ENCODE data around the gene LCN1.

Gene LCN1

GRCh38 chr9:135489188-135489906, 31.9 kb upstream of the LCN1 start:
- DNase-seq, result no peak

DNA sequence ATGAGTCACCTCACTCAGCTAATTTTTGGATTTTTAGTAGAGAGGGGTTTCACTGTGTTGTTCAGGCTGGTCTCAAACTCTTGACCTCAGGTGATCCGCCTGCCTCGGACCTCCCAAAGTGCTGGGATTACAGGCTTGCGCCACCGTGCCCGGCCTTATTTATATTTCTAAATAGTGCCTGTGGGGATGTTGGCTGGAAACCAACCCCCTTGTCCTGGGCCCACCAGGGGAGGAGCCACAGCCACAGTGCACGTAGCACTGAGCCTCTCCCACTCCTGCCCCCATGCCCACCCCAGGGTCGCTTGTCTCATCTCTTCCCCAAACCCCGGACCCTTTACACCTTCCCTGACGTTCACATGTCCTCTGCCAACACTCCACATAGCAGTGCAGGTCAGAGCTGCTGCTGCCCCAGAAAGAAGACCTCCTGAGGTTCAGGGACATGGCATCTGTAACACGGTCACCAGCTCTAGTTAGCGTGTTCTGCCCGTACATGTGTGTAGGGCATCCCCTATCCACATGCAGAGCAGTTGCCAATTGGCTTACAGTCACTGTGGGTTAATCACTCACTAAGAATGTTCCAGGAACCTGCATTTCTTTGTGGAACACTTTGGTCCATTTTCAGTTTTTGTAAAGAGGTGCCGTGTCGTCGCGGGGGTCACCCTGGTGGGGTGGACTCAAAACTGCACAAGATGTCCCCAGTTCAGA, 30.9 kb upstream of the LCN1 start:
- DNase-seq, result no peak

DNA sequence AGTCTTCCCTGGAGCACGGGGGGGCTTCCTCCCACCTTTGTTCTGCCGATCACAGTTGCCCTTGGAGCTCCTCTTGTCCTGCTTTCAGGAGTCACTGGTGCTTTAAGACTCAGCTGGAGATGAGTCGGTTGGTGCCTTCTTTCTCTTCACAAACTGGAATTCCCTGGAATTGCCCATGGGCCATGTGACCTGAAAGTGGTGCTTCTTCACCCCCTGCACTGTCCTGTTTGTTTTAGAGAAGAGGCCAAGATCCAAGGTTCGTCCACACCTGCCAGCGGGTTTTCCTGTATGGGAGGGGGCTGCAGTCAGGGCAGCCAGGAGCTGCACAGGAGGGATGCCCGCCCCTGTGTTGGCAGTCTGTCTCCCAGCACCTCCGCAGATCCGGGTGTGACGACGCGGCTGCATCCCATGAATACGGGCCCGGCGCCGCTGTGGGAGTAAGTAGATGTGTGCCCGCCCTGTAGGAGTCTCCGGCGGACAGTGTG, 30.2 kb upstream of the LCN1 start:
- DNase-seq, result no peak

GRCh38 chr9:135491764-135492163, 29.5 kb upstream of the LCN1 start:
- DNase-seq, result no peak

- no peak for DNase-seq
Observed at GRCh38 chr9:135492886-135493669, 28.2 kb upstream of the LCN1 start.

DNA sequence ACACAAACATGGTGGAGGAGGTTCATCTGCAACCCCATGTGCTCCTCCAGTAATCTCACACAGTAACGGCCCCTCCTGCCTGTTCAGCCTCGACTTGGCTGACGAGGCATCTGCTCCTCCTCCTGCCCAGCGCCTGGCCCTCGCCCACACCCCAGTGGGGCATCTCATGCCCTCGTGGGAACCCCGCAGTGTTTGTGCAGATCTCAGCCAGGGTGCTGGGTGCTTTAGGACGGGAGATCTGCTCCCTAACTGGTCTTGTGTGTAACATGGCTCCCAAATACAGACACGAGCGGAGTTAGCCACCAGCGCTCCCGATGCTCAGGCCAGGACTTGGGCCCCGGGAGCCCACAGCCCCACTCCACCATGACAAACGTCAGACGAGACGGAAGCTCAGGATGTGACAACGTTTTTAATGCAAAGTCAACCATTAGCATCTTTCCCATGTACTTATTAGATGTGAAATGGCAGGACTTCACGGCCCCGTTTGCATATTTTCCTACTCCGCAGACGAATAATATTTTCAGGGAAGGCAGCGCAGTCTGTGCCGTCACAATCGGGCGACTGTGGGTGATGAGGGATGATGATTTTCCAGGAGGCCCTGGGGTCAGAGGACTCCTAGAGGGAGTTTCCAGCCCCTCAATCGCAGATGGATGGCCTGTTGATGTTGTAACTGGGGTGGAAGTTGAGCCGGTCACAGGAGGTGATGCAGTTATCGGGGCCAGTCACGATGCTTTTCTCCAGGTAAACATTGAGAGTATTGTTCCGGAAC, 26.3 kb upstream of the LCN1 start:
- DNase-seq, result no peak

GRCh38 chr9:135498381-135499126, 22.7 kb upstream of the LCN1 start:
- no peak for DNase-seq

- DNase-seq, result peak; percentile 24 to 58
Observed at GRCh38 chr9:135499326-135500070, 21.7 kb upstream of the LCN1 start.

DNA sequence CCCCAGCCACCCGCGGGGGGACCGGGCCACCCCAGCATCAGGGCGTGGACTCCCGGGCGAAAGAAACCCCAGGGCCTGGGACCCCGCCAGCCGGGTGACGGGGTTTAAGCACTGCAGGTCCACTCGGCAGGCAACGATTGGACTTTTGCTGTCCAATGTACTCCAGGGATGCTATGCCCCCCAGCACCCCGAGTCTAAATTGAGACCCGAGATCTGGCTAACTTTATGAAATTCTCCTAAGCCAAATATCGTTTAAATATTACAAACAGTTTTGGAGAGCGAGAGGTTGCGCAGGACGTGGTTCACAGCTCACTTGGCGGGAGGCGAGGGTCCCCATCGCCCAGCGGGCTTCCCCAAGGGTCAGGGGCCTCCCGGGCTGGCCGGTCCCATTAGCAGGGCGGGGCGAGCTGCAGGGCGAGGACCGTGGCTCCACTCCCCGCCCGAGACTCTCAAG, 21.1 kb upstream of the LCN1 start:
- DNase-seq, result no peak

DNA sequence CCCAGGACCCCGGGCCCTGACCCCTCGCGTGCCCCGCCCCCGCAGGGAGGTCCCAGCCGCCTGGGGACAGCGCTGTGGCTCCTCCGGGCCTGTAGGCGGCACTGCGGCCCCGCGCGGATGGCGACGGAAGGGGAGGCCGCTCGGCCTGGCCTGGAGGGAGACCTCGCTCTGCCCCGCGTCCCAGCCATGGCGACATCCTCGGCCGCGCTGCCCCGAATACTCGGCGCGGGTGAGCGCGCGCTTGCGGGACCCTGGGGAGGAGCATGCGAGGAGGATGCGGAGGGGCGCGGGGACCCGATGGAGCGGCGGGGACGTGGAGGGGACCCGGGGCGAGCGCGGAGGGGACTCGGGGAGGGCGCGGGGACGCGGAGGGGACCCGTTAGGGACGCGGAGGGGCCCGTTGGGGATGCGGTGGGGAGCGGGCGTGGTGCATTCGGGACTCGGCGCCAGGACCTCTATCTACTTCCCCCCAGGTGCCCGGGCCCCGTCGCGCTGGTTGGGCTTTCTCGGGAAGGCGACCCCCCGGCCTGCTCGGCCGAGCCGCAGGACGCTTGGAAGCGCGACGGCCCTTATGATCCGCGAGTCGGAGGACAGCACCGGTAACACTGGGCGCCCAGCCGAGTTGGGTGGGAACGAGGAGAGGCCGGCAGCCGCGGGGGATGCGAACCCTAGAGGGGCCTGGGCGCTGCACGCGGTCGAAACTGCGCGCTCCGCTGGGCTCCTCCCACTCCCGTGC, 20.5 kb upstream of the LCN1 start, which contains the start of gene MRPS2:
Gene MRPS2 (plus strand): TSS at position 158 of the 736 bp plus-strand sequence. CDS start 29 bp downstream, at position 187.
- DNase-seq, result peak; percentile 66 to 70

DNA sequence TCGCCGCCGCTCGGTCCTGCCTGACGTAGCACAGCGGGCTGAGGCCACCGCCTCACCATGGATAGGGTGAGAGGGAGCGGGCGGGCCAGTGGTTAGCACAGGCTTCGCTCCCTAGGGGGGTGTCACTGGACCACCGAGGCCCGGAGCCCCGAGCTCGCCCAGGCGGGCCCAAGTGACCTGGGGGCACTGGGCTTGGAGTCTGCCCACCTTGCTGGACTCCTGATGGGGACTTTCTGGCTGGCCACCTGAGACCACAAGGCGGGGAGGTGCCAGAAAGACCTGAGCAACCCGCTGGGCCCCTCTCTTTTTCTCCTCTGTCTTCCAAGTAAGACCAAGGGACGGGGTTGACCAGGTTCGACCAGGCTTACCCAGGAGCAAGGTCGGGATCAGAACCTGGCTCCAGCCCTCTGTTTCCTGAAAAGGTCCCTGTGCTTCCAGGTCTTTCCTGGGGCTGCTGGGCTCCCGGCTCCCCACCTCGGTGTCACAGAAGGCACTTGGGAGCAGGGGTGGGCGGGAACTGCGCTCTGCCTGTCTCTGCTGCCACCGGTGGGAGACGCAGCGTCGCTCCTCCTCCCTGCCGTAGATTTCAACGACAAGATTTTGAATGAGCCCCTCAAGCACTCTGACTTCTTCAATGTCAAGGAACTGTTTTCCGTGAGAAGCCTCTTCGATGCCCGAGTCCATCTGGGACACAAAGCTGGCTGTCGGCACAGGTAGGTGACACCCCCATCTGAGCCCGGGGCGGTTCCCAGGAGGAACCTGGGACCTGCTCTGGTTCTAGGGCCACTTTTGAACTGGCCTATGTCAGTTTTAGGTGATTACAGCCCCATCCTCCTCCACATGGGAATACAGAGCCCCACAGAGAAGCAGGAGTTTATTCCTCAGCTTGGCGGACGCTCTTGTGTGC, 19.7 kb upstream of the LCN1 start:
- no peak for DNase-seq

GRCh38 chr9:135502168-135502872, 18.9 kb upstream of the LCN1 start:
- DNase-seq, result no peak

DNA sequence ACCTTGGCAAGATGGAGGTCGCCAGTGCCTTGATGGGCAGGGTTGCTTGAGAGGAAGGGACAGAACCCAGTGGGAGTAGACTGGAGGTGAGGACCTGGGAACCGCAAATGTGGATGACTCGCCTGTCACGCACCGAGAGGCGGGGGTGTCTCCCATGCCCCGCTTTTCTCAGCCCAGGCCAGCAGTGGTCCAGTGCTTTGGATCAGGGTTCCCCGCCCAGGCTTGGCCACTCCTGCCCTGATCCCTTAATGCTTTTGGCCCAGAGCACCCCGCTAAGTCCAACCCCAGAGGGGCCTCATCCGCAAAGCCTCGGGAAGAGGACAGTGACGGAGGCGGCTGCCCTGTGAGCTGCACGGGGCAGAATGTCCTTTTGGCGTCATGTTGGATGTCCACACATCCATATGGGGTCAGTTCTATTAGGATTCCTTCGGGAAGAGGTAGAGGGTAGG, 18.3 kb upstream of the LCN1 start:
- no peak for DNase-seq

GRCh38 chr9:135503371-135504261, 17.6 kb upstream of the LCN1 start:
- DNase-seq, result no peak

DNA sequence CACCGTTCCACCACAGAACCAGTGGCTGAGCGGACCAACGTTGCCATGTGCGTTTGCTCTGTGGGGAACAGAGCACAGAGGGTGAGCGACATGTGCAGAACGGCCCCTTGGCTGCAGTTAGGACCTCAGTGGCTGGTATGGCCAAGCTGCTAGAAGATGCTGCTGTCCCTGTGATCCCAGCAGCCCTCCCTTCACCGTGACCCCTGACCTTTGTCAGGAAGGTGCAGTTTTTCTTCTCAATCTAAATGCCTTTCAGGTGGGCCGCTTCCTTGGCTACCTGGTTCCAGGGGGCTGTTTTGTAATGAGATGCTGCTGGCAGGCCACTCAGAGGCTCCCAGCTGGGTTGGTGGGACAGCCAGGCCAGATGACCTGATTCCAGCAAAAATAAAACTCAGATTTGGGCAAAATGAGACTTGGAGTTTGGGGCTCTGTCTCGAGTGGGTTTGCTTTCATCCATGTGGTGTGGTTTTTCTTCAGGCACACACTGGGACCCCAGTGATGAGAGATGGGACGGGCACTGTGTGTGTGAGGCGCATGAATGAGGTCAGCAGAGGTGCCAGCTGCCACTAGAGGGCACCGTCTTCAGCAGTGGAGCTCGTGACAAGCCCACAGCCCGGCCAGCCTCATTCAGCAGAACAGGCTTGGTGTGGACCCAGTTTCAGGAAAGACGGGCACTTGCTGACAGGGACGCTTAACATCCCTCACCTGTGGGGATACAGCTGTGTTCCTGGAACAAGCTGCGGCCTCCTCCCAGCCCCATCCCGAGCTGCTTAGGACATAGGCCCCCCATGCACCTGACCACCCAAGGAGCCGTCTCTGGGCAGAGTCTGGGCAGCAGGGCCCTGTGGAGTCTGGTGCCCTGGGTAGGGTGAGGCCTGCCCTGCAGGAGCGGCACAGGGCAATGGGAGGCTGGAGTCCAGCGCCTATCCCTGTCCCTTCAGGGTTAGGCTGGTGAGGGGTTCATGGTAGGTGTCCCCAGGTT, 16.7 kb upstream of the LCN1 start:
- DNase-seq, result peak; percentile 37 to 49
